Lung (tissue), 12 donors: ENCODE results near the gene MAP2K5. TPM values are rescaled to one million over a fixed set of nuclear protein-coding genes. Genes with fewer than 3 reads are reported as not detected.

Source experiments
- ATAC-seq: fragments of 200-7000 bp; cut with Tn5 transposase; one replicate; pipeline ENCODE4 v1.9.1; 2020; ENCODE audit warnings: moderate number of reproducible peaks; ENCODE audit not compliant: insufficient read depth, low FRiP score
- DNase-seq, 3 donors: peaks; one replicate each; pipeline ENCODE4 v3.0.0-alpha.2; 2013 to 2017
- H3K27ac ChIP-seq, 2 donors: one replicate each; pipeline ENCODE4 v1.5.1; 2013; ENCODE audit warnings: mild to moderate bottlenecking in 2 of 2, moderate library complexity in 2 of 2, control low read depth in 1 of 2, inconsistent platforms in 1 of 2, low read depth in 1 of 2, low read length in 1 of 2
- H3K27me3 ChIP-seq, 3 donors: one replicate each; pipeline ENCODE4 v1.5.1; 2013; ENCODE audit warnings: low read length in 2 of 3; ENCODE audit not compliant: control insufficient read depth in 3 of 3, insufficient read depth in 3 of 3
- H3K36me3 ChIP-seq, 4 donors: one replicate each; pipeline ENCODE4 v1.5.1; 2013; ENCODE audit warnings: low read length in 4 of 4, mild to moderate bottlenecking in 1 of 4, moderate library complexity in 1 of 4; ENCODE audit not compliant: control insufficient read depth in 4 of 4, insufficient read depth in 4 of 4
- H3K4me1 ChIP-seq, 5 donors: one replicate each; pipeline ENCODE4 v1.5.1; 2013; ENCODE audit warnings: low read length in 5 of 5, mild to moderate bottlenecking in 2 of 5, moderate library complexity in 1 of 5; ENCODE audit not compliant: control insufficient read depth in 5 of 5, insufficient read depth in 5 of 5
- H3K4me3 ChIP-seq: one replicate; pipeline ENCODE4 v1.5.1; 2013; ENCODE audit warnings: mild to moderate bottlenecking, control low read depth, moderate library complexity
- H3K9ac ChIP-seq, 2 donors: one replicate each; pipeline ENCODE4 v1.5.1; 2013; ENCODE audit warnings: low read length in 2 of 2, control low read depth in 1 of 2; ENCODE audit not compliant: insufficient read depth in 1 of 2
- H3K9me3 ChIP-seq, 4 donors: one replicate each; pipeline ENCODE4 v1.5.1; 2013; ENCODE audit warnings: low read length in 3 of 4, mild to moderate bottlenecking in 1 of 4, moderate library complexity in 1 of 4; ENCODE audit not compliant: control insufficient read depth in 4 of 4, insufficient read depth in 3 of 4
- WGBS, 2 donors: extraction: QIAGEN DNeasy Blood & Tissue Kit; methylation state at CpG; one replicate each; pipeline ENCODE4 v1.1.7; 2013; 5-methylcytosine and 5-hydroxymethylcytosine counted together
- polyA plus RNA-seq, 2 donors: library from polyadenylated mRNA; stranded (reverse); fragments of 200-250 nt; gene quantifications; one replicate each; pipeline ENCODE4 v1.2.1, GENCODE V29; 2013
- total RNA-seq, 2 donors: library from RNA; depleted of rRNA in 1 of 2; stranded (reverse); fragments of >200 nt in 1 of 2; gene quantifications; one replicate each; pipeline ENCODE4 v1.2.1, GENCODE V29; 2014 to 2021
- TF ChIP-seq, protein P1 (sequence below): IDR thresholded peaks from 2 replicates; pipeline ENCODE4 v1.5.1; 2012; ENCODE audit warnings: mild to moderate bottlenecking; ENCODE audit errors: control extremely low read depth, extremely low read depth
- donor health status: control.
- donor health status: control.
- donor health status: Bipolar disorder and iron deficiency.
- donor health status: healthy.
- donor health status: DM: yes; HTN: yes; CAD: no.

Gene MAP2K5
- total and polyA plus RNA-seq, 4 donors = 6.3 to 19.1 (median 12.4) TPM

DNA sequence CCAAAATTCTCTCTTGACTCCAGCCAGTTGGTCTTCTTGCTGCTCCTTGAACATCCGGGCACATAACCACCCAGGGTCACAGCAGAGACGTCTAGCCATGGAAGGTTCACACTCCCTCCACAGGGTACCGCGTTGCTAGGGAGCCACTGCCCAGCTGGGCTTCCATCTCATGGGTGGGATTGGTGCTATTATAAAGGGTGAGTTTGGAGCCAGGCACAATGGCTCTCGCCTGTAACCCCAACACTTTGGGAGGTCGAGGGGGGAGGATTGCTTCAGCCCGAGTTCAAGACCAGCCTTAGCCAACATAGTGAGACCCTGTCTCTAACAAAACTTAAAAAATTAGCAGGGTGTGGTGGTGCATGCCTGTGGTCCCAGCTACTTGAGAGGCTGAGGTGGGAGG is 265.3 kb downstream of the MAP2K5 start:
- DNase-seq (peak in 1 of 3 donors; percentile 10), ATAC-seq (no peak)
- Histone ChIP-seq H3K36me3 (peaks cover 0 to 13% (median 1%) of the 10 kb centered on the region in 4 donors), H3K27ac (no peak overlapping the region), H3K4me3 (no peak overlapping the region), H3K4me1 (peaks cover 0 to 3% (median 0%) of the 10 kb centered on the region in 5 donors), H3K9me3 (no peaks in the 10 kb centered on the region), H3K9ac (no peak overlapping the region), H3K27me3 (peaks cover 0 to 6% (median 0%) of the 10 kb centered on the region in 3 donors)
- WGBS, 2 donors = 97 to 98% methylated on average over 7 of the region's 7 CpGs
- TF ChIP-seq, protein P1, sequence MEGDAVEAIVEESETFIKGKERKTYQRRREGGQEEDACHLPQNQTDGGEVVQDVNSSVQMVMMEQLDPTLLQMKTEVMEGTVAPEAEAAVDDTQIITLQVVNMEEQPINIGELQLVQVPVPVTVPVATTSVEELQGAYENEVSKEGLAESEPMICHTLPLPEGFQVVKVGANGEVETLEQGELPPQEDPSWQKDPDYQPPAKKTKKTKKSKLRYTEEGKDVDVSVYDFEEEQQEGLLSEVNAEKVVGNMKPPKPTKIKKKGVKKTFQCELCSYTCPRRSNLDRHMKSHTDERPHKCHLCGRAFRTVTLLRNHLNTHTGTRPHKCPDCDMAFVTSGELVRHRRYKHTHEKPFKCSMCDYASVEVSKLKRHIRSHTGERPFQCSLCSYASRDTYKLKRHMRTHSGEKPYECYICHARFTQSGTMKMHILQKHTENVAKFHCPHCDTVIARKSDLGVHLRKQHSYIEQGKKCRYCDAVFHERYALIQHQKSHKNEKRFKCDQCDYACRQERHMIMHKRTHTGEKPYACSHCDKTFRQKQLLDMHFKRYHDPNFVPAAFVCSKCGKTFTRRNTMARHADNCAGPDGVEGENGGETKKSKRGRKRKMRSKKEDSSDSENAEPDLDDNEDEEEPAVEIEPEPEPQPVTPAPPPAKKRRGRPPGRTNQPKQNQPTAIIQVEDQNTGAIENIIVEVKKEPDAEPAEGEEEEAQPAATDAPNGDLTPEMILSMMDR = no peak

DNA sequence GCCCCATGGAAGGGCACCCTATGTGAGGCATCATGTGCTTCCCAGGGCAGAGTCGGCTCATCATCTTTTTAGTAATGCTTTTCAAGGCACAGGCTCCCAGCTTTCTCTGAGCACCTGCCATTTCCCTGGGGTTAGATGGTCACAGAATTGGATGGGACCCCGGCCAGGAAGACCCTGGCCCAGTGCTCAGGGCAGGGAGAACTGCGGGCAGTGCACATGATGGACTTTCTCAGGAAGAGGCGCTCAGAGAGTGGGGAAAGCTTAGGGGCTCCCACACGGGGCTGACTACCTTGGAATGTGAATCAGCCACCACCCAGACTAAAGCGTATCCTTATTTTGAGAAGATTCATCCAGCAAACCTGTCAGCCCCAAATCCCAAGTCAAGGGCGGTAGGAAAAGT is 266.3 kb downstream of the MAP2K5 start:
- H3K4me1 ChIP-seq = peaks cover 0 to 3% (median 0%) of the 10 kb centered on the region in 5 donors
- H3K4me3 ChIP-seq = no peak overlapping the region
- no peak for DNase-seq
- H3K27ac ChIP-seq = no peak overlapping the region
- H3K36me3 ChIP-seq = peaks cover 0 to 13% (median 1%) of the 10 kb centered on the region in 4 donors
- TF ChIP-seq, protein P1 = no peak
- WGBS, 2 donors = 87 to 97% methylated on average over 7 of the region's 7 CpGs
- ATAC-seq = no peak
- H3K9ac ChIP-seq = no peak overlapping the region
- no peaks in the 10 kb centered on the region for H3K9me3 ChIP-seq
- H3K27me3 ChIP-seq = peaks cover 0 to 6% (median 0%) of the 10 kb centered on the region in 3 donors

DNA sequence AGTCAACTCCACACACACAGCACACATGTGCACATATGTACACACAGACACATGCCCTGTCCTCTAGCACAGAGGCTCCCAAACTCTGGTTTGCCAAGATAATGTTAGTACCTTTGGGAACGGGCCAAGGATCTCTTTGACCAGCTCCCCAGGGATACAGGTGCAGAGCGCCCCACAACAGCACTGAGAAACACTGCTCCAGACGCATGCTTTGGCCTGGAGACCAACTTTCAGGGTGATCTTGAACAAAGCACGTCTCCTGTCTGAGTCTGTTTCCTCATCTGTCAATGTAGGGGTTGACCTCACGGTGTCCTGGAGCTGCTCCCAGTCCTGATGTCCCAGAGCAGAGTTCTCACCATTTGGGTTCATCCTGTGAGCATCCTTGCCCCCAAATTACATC is 266.9 kb downstream of the MAP2K5 start:
- 91 to 93% methylated on average over 5 of the region's 5 CpGs for WGBS, 2 donors

More for the DNA sequence above, 266.9 kb downstream of the MAP2K5 start:
- Histone ChIP-seq H3K36me3 (peaks cover 0 to 13% (median 1%) of the 10 kb centered on the region in 4 donors), H3K9me3 (no peaks in the 10 kb centered on the region), H3K4me1 (peaks cover 0 to 3% (median 0%) of the 10 kb centered on the region in 5 donors), H3K4me3 (no peak overlapping the region), H3K27me3 (peaks cover 0 to 6% (median 0%) of the 10 kb centered on the region in 3 donors), H3K9ac (no peak overlapping the region), H3K27ac (no peak overlapping the region)
- ATAC-seq = no peak
- peak in 1 of 3 donors; percentile 4 for DNase-seq
- TF ChIP-seq, protein P1 = no peak
